VCaP (cell line): Measurements from ENCODE around the gene TGM2.

ENCODE experiments used
- H3K27ac ChIP-seq: fragments of 450-650 bp; 2 replicates; pipeline ENCODE4 v1.5.1; 2017
- CTCF ChIP-seq: fragments of 450-650 bp; conservative IDR thresholded peaks from 2 replicates; pipeline ENCODE4 v1.5.1; 2017; ENCODE audit warnings: mild to moderate bottlenecking, moderate library complexity

The TGM2 gene

GRCh38 chr20:38198238-38198861 is 33.3 kb upstream of the TGM2 start:
- no peak overlapping the region for H3K27ac ChIP-seq
- TF ChIP-seq CTCF: no peak

- no peak for TF ChIP-seq CTCF
- no peak overlapping the region for H3K27ac ChIP-seq
Measured at GRCh38 chr20:38197619-38198018, 32.5 kb upstream of the TGM2 start.

GRCh38 chr20:38197217-38197616 is 32.1 kb upstream of the TGM2 start:
- H3K27ac ChIP-seq: no peak overlapping the region
- TF ChIP-seq CTCF: no peak

- no peak for TF ChIP-seq CTCF
- H3K27ac ChIP-seq: no peak overlapping the region
Measured at GRCh38 chr20:38196592-38196991, 31.5 kb upstream of the TGM2 start.

GRCh38 chr20:38196076-38196475 is 31.0 kb upstream of the TGM2 start:
- TF ChIP-seq CTCF: no peak
- no peak overlapping the region for H3K27ac ChIP-seq

GRCh38 chr20:38195521-38195920 is 30.5 kb upstream of the TGM2 start:
- no peak for TF ChIP-seq CTCF
- no peak overlapping the region for H3K27ac ChIP-seq

- no peak overlapping the region for H3K27ac ChIP-seq
- TF ChIP-seq CTCF: no peak
Measured at GRCh38 chr20:38194971-38195504, 30.0 kb upstream of the TGM2 start.
